ENCODE results near the gene PANX1.
"Not testable (repeated sequence)": the region's sequence is repeated elsewhere in the genome, so short reads cannot be mapped to it uniquely, and the experiment has no call there.

PANX1 gene

GRCh38 chr11:94112206-94112953 is 16.3 kb upstream of the PANX1 start:
- no peak for DNase-seq (ENCODE audit: low read depth)

DNA sequence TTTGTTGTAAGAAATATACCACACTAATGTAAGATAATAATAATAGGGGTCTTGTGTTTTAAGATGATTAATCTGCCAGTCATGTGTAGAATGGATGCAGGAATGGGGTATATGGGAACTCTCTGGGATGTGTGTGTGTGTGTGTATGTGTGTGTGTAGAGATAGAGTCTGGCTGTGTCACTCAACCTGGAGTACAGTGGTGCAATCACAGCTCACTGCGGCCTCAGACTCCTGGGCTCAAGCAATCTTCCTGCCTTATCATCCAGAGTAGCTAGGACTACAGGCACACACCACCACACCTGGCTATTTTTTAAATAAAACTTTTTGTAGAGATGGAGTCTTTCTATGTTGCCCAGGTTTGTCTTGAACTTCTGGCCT is 11.5 kb upstream of the PANX1 start:
- TF ChIP-seq, protein P1, sequence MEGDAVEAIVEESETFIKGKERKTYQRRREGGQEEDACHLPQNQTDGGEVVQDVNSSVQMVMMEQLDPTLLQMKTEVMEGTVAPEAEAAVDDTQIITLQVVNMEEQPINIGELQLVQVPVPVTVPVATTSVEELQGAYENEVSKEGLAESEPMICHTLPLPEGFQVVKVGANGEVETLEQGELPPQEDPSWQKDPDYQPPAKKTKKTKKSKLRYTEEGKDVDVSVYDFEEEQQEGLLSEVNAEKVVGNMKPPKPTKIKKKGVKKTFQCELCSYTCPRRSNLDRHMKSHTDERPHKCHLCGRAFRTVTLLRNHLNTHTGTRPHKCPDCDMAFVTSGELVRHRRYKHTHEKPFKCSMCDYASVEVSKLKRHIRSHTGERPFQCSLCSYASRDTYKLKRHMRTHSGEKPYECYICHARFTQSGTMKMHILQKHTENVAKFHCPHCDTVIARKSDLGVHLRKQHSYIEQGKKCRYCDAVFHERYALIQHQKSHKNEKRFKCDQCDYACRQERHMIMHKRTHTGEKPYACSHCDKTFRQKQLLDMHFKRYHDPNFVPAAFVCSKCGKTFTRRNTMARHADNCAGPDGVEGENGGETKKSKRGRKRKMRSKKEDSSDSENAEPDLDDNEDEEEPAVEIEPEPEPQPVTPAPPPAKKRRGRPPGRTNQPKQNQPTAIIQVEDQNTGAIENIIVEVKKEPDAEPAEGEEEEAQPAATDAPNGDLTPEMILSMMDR (IDR thresholded peaks at IDR 0.05; ENCODE audit: control insufficient read depth, insufficient read depth, low read depth, low read length, missing control alignments), result no peak
- no peak for DNase-seq (ENCODE audit: low read depth)
- no peak overlapping the region for H3K4me3 ChIP-seq (ENCODE audit: control insufficient read depth, low read depth, low read length)

More at GRCh38 chr11:94112206-94112953, 16.3 kb upstream of the PANX1 start:
- TF ChIP-seq, protein P1 (IDR thresholded peaks at IDR 0.05; ENCODE audit: control insufficient read depth, insufficient read depth, low read depth, low read length, missing control alignments), result no peak
- no peak overlapping the region for H3K4me3 ChIP-seq (ENCODE audit: control insufficient read depth, low read depth, low read length)

- TF ChIP-seq, protein P1 (IDR thresholded peaks at IDR 0.05; ENCODE audit: control insufficient read depth, insufficient read depth, low read depth, low read length, missing control alignments), result no peak
- H3K4me3 ChIP-seq (ENCODE audit: control insufficient read depth, low read depth, low read length), result no peak overlapping the region
- DNase-seq (ENCODE audit: low read depth), result no peak
These were observed 10.8 kb upstream of the PANX1 start for GRCh38 chr11:94117871-94118270.

DNA sequence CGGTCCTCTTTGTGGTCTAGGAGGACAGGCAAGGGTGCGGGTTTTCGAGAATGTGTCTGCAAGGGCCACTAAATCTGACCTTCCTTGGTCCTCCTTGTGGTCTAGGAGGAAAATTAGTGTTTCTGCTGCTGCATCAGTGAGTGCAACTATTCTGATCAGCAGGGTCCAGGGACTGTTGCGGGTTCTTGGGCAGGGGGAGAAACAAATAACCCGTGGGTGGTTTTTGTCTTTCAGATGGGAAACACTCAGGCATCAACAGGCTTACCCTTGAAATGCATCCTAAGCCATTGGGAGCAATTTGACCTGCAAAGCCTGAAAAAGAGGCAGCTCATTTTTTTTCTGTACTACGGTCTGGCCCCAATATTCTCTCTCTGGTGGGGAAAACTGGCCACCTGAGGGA is 9.0 kb upstream of the PANX1 start:
- not testable (repeated sequence) for H3K4me3 ChIP-seq (ENCODE audit: control insufficient read depth, low read depth, low read length); DNase-seq (ENCODE audit: low read depth)

- DNase-seq (ENCODE audit: low read depth); H3K4me3 ChIP-seq (ENCODE audit: control insufficient read depth, low read depth, low read length): not testable (repeated sequence)
These were observed 8.1 kb upstream of the PANX1 start for GRCh38 chr11:94120516-94120915.

- TF ChIP-seq, protein P1 (IDR thresholded peaks at IDR 0.05; ENCODE audit: control insufficient read depth, insufficient read depth, low read depth, low read length, missing control alignments), result no peak
- no peak overlapping the region for H3K4me3 ChIP-seq (ENCODE audit: control insufficient read depth, low read depth, low read length)
- no peak for DNase-seq (ENCODE audit: low read depth)
These were observed 7.7 kb upstream of the PANX1 start for GRCh38 chr11:94120946-94121345.

DNA sequence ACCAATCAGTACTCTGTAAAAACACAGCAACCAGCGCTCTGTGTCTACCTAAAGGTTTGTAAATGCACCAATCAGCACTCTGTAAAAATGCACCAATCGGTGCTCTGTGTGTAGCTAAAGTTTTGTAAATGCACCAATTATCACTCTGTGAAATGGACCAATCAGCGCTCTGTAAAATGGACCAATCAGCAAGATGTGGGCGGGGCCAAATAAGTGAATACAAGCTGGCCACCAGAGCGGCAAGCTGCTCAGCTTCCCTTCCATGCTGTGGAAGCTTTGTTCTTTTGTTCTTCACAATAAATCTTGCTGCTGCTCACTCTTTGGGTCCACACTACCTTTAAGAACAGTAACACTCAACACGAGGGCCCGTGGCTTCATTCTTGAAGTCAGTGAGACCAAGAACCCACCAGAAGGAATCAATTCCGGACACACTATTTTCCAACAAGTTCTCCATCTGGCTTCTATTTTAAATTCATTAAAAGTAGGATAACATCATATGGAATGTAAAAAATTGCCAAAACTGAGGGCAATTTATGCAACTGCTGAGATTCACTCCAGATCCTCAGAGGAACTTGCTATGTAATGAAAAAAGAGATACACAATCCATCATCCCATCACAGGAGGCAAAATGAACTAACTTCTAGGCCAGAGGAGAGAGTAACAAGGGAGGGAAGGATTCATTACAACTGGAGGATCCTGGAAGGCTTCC is 3.1 kb upstream of the PANX1 start:
- DNase-seq (ENCODE audit: low read depth), result no peak
- H3K4me3 ChIP-seq (ENCODE audit: control insufficient read depth, low read depth, low read length), result no peak overlapping the region
- TF ChIP-seq, protein P1 (IDR thresholded peaks at IDR 0.05; ENCODE audit: control insufficient read depth, insufficient read depth, low read depth, low read length, missing control alignments), result no peak
